Measurements from ENCODE around the gene PPIB.
"Not testable (repeated sequence)": the region's sequence is repeated elsewhere in the genome, so short reads cannot be mapped to it uniquely, and the experiment has no call there.

PPIB gene

DNA sequence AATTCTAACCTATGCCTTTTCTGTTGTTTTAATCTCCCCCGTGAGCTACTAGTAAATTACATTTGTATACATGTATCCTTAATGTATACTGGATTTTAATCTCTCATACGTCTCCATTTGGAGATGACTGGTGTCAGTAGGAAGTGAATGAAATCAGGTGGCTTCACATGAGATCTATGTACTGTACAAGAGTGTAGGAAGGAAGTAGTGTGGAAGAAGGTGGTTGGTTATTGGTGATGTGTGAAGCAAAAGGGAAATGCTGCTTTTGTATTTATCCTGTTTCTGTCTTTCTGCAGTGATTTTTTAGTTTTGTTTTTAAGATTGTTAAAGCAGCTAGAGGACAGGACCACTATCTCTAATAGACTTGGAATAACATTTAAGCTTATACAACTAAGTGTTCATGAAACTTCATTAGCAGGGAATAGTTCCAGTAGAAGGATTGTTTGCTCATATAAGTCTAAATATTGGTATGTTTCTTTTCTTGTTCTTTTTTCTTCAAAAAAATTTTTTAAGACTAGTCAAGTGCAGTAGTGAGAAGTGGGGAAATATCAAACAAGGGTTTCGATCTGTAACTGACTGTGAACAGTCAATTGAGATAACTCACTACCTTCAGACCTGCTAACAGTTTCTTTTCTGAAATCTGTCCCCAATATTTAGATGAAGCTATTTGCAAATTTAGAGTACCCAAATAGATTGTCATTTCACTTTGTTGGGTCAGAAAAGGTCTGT lies 51.7 kb downstream of the PPIB start:
- DNase-seq (ENCODE audit: low read depth in 1 of 2, low spot score in 1 of 2), result no peak

DNA sequence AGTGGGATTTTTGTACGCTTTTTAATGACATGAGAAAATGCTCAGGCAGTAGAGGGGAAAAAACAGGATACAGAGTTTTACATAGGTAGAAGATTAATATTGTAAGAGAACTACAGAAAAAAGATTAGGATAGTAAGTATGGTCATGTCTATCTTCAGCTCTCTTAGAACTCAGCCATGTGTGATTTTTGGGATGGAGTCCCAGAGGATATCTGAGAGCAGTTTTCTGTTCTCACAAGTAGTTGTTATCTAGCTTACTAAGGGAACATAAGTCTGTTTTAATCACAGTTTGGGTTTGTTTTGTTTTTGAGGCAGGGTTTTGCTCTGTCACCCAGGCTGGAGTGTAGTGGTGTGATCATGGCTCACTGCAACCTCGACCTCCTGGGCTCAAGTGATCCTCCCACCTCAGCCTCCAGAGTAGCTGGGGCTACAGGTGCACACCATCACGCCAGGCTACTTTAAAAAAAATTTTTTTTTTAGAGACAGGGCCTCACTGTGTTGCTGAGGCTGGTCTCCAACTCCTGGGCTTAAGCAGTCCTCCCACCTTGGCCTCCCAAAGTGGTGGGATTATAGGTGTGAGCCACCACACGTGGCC lies 52.6 kb downstream of the PPIB start:
- DNase-seq (ENCODE audit: low read depth in 1 of 2, low spot score in 1 of 2), result not testable (repeated sequence)

DNA sequence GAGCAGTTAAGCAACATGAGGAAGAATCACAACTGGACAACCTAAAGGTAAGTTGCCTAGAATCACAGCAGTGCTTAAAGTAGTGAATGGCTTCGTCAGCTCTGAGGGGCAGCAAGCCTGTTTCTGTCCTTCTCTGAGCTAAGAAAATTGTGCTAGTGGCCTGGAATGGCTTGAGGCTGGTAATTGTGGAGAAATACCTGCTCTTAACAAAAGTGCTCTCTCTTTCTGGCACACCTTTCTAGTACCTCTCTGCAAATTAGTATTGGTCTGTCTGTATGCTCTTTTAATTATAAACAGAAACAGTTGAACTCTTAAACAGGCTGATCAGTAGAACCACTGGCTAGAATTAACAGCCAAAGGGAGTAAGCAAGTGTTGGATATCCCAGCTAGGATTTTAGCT lies 55.5 kb downstream of the PPIB start:
- DNase-seq (ENCODE audit: low read depth in 1 of 2, low spot score in 1 of 2), result no peak
